ENCODE measurements around the gene CCDC13.
A peak's percentile ranks its signal among the peaks of the same experiment; 100 is the strongest.

CCDC13 gene

DNA sequence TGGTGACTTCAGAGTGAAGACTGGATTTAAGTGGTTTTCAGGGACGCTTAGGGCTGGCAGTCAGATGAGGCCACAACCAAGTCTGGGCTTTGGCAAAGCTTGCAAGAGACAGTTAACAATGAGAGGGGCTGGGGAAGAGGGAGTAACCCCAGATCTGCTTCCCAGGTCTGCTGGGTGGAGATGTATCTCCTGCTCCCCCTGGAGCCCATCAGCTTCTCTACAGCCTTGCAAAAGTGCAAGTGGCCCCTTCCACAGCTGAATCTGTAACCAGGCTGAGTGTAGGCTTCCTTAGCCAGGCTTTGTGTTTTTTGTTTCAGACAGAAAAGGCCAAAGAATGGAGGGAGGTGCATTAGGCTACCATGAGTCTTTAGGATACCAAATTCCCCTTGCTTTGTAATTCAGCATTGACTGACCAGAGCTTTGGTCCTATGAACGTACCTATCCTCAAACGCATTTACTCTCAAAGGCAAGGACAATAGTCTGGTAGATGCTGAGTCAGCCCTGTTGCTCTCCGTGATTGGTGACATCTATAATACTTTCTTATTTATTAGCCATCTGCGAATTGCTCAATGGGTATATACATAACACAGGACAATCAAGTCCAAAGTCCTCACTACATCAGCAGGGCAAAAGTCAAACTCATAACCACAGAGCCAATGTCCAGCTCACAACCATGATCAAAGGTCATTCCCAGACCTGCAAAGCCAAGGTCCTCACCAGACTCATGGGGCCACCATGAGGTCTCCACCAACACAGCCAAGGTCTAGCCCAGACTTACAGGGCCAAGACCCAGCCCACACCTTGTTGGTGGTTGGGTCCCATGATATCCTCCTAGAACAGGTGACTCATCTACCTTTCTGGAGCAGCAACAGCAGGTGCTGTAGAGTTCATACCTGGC lies 17.1 kb downstream of the CCDC13 start:
- peak in 1 of 10 donors; percentile 45 for DNase-seq
- intact Hi-C loops (cut with DNase I) = no loop called here

DNA sequence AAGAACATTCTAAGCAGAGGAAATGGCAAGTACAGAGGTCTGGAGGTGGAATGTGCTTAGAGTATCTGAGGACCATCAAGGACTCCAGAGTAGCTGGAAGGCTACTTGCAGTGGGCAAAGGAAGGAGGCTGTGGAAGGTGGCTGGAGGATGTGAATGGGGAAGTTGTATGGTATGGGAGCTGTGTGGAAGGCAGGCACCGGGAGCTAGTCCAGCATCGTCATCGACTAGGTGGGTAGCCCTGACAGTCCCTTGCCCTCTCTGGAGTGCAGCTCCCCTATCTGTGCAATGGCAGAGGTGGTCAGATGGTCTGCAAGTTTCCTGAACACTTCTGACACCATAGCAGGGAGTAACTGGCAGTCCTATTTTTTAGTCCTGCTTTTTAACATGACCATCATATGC lies 19.3 kb downstream of the CCDC13 start:
- intact Hi-C loops (cut with DNase I) = no loop called here
- DNase-seq = no peak

DNA sequence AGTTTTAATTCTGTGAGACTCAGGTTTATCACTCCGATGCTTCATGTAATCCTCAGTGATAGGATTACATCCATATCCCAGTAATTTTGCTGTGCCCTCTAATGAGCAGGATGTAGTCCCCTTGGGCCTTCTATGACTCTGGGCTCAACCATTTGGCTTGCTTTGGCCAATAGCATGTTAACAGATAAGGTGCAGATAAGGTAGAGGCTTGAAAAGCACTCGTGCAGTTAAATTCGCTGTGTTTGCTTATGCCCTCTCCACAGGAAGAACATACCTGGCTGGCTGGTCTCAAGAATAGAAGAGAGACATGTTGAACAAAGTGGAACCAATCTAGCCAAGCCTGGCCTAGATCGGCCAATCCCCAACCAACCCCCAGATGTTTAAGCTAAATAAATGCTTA lies 20.1 kb downstream of the CCDC13 start:
- no peak for DNase-seq
- intact Hi-C loops (cut with DNase I) = no loop called here

DNA sequence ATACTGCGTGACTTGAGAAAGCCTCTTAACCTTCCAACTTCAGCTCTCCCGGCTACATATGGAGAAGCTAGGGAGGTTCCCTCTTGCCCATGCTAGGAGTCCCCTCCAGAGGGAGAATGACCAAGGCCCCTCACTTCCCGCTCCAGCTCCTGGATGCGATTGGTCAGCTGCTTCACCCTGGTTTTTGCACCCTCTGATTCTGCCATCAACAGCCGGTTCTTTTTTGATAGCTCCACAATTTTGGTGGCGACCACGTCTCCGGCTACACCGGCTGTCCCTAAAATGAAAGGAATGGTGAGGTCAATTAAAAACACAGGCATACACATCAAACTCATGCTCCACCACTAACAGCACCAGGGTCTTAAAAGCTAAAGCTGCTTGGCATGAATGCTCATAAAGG lies 20.6 kb downstream of the CCDC13 start:
- DNase-seq = no peak
- intact Hi-C loops (cut with DNase I) = no loop called here

DNA sequence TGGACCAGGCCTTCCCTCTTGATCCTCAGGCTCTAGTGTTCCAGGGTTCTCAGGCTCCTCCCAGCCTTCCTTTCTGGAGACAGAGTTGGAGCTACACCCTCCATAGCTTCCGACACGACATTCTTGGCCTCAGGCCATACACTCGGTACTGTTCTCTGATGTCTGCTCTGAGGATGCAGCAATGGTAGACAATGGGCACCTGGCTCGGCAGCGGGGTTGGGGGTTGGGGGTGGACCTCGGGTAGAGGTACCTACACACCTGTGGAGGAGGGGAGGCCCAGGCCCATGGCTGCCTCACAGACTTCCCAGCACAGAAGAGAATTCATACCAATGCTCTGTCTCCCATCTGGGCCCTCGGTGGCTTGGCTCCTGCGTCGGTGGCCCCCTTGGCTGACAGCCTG lies 21.4 kb downstream of the CCDC13 start:
- DNase-seq = peak in 1 of 10 donors; percentile 81
- intact Hi-C loops (cut with DNase I) = loop anchor here (2.0 kb wide), 1 partner anchor 179 kb away; no protein-coding TSS in a partner anchor

DNA sequence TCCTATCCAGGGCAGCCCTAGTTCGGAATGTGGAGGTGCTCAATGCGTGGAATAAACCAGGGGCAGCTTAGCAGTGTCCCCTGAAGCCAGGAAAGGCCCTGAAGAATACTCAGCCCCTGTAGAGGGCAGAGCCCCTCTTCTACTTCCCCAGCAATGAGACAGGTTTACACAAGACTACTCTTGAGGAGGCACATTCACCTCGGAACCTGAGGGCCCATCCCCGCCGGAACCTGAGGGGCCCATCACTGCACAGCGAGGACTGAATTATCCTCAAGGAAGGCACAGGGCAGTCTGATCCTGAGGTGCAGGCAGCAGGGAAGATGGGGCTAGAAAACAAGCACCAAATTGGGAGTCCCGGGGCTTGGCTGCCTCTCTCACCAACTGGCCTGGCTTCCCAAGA lies 22.2 kb downstream of the CCDC13 start:
- intact Hi-C loops (cut with DNase I) = loop anchor here (2.0 kb wide), 1 partner anchor 178 kb away; no protein-coding TSS in a partner anchor
- DNase-seq = peak in 1 of 10 donors; percentile 24

DNA sequence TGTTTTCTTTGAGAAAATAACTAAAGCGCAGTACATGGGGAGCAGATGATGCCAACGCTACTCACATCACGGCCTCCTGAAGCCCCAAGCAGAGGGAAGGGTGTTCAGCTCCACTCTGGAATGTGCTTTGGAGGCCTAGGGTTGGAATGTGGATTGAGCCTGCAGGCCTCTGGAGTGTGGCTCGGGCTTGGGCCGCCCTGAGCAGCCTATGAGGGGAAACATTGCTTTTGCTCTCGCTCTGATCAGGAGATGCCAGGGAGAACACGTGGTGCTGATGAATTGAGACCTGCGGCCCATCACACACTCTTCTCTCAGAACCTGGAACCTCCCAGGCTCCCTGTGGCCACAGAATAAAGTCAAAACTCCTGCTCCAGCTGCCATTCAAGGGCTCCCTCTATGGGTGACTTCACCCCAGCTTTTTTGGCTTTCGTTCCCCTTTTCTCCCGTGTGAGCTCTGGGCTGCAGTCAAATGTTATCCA lies 23.3 kb downstream of the CCDC13 start:
- peak in 4 of 10 donors; percentile 54 to 91 (median 57) for DNase-seq
- intact Hi-C loops (cut with DNase I) = loop anchor here (2.0 to 5.0 kb wide), 4 partner anchors 87 to 249 kb away; partner anchors contain the start of gene NKTR

DNA sequence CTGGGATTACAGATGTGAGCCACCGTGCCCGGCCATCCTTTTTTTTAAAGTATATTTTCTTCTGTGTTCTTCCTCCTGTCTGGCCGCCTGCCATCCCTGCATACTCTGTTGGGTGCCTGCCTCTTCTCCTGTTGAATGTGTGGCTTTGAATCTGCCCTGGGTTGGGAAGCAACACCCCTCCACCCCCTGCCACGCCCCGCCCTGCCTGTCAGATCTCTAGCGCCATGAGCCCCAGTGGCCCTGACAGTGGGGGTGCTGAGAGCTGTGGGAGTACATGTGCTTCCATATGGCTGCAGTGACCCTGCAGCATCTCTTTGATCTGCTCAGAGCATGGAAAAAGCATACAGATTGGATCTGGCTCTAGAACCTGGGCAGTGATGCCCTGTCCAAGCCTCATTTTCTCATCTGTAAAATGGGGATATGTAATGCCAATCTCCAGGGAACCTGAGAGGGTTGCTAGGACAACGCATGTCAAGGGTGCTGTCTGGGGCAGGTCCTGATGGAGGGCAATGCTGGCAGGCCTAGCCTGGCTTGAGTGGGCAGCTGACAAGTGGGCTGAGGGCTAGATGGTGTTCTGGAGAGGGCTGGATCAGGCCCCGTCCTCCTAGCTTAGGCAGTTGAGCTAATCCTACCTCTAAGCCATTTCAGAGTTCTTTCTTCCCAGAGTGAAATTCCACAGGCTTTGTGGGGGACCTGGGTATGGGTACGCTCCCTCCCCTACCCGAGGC lies 23.9 kb downstream of the CCDC13 start:
- intact Hi-C loops (cut with DNase I) = loop anchor here (2.0 to 5.0 kb wide), 3 partner anchors 87 to 248 kb away; partner anchors contain the start of gene NKTR
- peak in 1 of 10 donors; percentile 57 for DNase-seq

DNA sequence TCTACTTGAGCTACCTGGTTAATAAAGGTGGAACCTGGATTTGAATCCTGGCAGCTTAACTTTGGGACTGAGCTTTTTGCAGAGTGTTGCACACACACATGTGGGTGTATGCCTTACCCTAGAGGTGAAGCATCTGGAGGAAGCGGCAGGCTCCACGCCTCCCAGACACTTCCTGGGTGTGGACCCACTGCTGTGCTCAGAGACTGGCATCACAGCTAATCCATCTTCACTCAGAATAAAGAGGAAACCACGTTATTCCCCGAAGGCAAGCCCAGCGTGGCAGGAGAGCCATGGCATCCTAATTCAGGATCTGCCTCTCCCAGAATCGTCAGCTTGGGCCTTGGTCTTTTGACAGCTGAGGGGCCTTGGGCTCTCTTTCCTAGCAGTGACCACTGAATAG lies 25.5 kb downstream of the CCDC13 start:
- intact Hi-C loops (cut with DNase I) = loop anchor here (5.0 kb wide), 2 partner anchors 85 to 145 kb away; partner anchors contain the start of gene NKTR
- DNase-seq = peak in 1 of 10 donors; percentile 53

DNA sequence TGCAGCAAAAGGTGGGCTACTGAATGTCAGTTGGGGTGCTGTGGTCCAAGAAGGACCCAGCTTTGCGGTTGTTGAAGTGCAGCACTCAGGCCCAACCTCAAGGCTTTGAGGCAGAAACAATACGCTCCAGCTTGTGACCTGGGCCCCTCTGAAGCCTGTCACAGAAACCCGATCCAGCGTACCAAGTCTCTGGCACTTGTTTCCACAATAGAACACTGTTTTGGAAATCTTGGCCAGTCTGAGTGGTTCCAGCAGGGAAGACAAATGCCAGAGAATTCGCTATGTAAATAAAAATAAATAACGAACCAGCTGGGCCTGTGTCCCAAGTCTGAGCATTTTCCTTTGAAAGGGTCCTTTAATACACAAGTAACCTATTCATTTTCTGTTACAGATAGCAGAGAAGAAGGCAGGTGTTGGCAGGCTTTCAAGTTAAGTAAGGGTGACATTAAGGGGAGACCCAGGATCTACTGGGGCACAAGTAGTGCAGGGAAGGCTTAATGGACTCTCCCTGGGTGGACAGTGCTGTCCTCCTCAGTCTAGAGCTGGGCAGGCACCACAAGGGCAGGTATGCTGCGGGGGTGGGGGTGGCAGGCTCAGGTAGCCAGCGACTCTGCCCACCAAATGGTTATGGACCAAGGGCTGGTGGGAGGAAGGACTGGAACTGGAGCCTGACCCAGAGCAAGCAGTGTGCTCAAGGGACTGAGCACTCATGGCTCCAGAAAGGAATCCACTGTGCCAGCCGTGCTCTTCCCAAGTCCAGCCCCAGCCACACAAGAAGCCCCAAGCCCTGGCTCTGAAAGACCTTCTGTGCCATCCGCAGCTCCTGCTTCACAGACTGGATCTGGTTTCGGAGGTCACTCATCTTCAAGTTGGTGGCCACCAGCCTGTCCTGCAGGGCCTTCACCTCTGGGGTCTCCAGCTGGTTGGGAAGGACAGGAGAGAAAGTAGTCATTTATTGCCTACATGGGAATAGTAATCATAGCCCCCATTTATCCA lies 26.3 kb downstream of the CCDC13 start:
- peak in 1 of 10 donors; percentile 71 for DNase-seq
- intact Hi-C loops (cut with DNase I) = loop anchor here (5.0 kb wide), 2 partner anchors 84 to 144 kb away; partner anchors contain the start of gene NKTR

DNA sequence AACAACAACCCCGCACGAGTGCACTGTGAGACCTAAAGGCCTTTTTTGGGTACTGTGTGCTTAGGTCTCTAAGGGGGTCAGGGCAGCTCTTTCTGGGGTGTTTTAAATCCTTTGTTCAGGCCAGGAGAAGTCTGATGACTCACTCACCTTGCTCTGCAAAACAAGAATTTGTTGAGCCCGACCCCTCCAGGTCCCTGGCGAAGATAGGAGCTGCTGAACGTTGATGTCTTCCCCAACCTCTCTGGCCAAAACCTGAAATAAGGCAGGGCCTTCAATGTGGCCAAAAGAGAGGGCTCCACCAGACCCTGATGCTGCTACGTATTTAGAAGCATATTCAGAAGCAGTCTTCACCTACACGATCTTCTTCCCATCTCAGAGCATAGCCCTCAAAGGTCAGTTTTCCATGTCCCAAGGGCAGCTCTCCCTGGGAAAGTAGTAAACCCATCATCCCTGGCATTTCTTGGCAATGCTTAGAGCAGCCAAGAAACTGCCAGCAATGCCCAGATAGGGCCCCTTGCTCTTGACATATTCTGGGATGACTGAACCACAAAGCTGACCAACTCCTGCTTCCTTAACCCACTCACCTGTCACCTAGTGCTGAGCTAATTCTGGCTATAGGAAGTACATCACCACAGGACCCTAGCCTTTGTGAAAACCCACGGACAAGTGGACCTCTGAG lies 27.1 kb downstream of the CCDC13 start:
- peak in 1 of 10 donors; percentile 33 for DNase-seq
- intact Hi-C loops (cut with DNase I) = loop anchor here (5.0 kb wide), 2 partner anchors 84 to 144 kb away; partner anchors contain the start of gene NKTR

DNA sequence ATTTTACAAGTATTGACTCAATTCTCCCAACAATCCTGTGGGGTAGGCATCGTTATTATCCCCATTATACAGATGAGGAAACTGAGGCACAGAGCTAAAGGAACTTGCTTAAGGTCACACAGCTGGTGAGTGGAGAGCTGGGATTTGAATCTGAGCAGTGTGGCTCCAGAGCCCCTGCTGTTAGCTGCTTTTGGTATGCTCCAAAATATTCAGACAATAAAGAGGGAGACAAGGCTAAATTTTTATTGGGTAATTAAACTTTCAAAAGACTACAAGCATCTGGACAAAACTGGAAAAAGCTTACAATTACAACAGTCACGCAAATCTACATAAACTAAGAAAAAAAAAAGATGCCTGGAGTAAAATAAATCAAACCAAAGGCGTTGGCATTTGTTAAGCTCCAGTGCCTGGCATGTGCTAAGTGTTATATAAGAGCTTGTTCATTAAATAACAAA lies 27.7 kb downstream of the CCDC13 start:
- intact Hi-C loops (cut with DNase I) = loop anchor here (5.0 kb wide), 2 partner anchors 83 to 143 kb away; partner anchors contain the start of gene NKTR
- DNase-seq = no peak

DNA sequence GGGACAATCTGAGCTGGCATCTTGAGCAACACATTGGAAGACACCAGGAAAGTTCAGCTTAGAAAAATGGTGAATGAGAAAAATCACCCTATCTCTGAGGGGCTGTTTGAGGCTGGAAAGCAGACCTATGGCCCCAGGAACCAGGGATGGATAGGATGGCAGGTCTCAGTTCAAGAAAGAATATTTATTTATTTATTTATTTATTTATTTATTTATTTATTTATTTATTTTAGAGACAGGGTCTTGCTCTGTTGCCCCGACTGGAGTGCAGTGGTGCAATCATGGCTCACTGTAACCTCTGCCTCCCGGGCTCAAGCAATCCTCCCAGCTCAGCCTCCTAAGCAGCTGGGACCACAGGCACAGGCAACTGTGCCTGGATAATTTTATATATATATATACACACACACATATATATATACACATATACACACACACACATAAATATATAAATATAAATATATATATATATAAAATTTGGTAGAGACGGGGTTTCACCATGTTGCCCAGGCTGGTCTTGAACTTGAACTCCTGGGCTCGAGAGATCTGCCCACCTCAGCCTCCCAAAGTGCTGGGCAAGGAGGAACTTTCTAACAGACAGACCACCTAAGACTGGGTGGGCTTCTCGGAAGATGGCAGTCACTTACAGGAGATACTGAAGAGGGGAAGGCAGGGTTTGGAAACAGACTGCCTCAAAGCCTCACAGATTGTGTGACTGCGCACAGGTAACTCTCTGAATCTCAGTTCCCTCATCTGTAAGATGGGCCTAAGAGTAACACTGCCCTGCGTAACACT lies 29.7 kb downstream of the CCDC13 start:
- DNase-seq = peak in 1 of 10 donors; percentile 65
- intact Hi-C loops (cut with DNase I) = no loop called here

DNA sequence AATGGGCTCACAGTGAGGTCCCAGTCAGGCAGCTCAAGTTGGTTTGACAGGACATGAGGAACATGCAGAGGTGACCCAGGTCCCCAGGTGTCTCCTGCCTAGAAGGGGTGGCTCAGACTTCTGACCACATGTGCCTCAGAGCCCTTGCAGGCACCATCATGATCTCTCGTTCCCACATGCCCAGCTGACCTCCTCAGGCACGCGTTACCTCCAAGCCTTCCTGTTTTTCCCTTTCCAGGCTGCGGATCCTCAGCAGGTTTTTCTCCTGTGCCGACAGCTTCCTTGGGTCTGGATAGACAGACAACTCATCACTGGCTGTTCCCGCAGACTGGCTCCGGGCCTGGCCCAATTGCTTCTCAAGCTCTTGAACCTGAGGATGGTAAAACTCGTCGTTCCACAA lies 30.4 kb downstream of the CCDC13 start:
- DNase-seq = peak in 1 of 10 donors; percentile 6
- intact Hi-C loops (cut with DNase I) = no loop called here

DNA sequence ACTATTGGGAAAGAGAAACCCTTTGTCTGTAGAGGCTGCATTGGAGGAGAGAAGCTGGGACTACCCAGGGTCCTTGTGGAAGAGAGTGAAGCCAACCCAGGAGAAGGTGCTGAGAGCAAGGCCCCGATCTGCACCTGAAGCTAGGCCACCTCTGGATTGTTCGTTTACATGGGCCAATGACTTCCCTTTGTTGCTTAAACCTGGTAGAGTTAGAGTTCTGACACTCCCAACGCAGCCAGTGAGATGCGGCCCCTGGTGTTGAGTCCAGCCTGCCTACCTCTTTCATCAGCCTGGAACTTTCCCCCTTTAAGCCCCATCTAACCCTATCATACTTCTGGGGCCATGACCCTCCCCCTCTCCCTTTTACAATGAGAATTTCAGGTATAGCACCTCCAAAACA lies 30.8 kb downstream of the CCDC13 start:
- DNase-seq = peak in 1 of 10 donors; percentile 36

DNA sequence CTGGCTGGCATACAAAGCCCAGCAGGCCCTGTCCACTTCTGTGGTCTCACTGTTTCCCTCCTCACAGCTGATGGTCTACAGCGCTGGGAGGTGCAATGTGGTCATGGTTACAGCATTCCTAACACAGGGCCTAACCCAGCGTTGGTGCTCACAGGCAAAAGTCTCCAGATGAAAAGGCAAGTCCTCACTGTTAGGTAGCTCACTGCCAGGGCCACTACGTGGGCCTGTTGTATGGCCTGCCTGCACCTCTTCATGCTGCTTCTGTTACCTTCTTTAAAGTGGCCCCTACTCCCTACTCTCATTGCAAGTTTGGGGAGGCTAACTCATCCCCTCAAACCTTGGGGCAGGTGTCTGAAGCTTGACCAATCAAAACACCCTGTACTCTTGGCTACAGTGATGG lies 31.3 kb downstream of the CCDC13 start:
- intact Hi-C loops (cut with DNase I) = no loop called here
- peak in 1 of 10 donors; percentile 31 for DNase-seq

More for the DNA sequence above, 30.8 kb downstream of the CCDC13 start:
- intact Hi-C loops (cut with DNase I) = no loop called here

DNA sequence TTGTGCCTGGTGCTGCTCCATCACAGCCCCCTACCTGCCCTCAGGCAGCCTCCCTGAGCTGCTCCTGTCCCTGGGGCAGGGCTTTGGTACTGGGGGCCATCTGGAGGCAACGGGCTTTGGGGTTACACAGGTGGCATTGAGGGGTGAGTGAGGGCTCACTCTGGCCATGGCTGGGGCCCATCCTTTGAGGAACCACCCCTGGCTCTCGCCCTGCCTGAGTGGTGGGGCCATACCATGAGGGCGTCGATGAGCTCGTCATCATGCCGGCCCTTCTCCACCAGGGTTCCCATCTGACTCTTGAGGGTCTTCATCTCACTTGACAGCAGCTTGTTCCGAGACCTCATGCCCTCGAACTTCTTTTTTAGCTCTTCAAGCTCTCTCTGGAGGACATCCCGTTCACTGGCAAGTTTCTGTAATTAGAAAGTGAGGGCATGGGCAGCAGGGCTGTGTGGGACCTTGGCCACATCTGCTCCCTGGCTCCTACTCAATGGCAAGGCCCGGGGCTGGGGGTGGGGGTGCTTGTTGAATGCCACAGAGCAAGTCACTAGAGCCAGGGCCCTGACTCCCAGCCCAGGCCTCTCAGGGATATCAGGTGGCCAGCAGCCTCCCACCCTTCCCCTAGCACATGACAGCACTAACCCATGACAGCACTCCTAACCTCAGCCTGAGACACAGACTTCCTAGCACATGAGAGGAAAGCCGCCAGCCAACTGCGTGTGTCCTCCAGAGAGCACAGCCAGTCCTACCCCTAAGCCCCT lies 33.5 kb downstream of the CCDC13 start:
- DNase-seq = peak; percentile 62 to 96 (median 82)
- intact Hi-C loops (cut with DNase I) = no loop called here
